ENCODE results near the gene SLC37A1.

- TF ChIP-seq EZH2 (IDR thresholded peaks at IDR 0.05; ENCODE audit: borderline replicate concordance, low read depth, low read length, poor library complexity, severe bottlenecking): no peak
- no peak for TF ChIP-seq CTCF (conservative IDR thresholded peaks at IDR 0.05; ENCODE audit: low read depth, low read length)
Observed at GRCh38 chr21:42595283-42596187, 81.9 kb downstream of the SLC37A1 start.

All from A673 (cell line).